DOHH2 (cell line): ENCODE results near the gene CYTH4.

Experiments
- H3F3A ChIP-seq: fragments of 200-600 bp; sonication (generic), shearing (Covaris generic); 2 replicates; pipeline ENCODE4 v1.6.0; 2016; ENCODE audit warnings: antibody characterized with exemption, mild to moderate bottlenecking; ENCODE audit not compliant: control insufficient read depth, insufficient read depth
- H3K27ac ChIP-seq: fragments of 200-600 bp; sonication (generic); 2 replicates; pipeline ENCODE4 v1.5.1; 2014; ENCODE audit warnings: low read depth, mild to moderate bottlenecking, low read length, moderate library complexity
- H3K27me3 ChIP-seq: fragments of 200-600 bp; sonication (generic); 2 replicates; pipeline ENCODE4 v1.6.1; 2014; ENCODE audit warnings: mild to moderate bottlenecking, low read length, mixed read lengths; ENCODE audit not compliant: control insufficient read depth
- H3K36me3 ChIP-seq: fragments of 200-600 bp; sonication (generic); 2 replicates; pipeline ENCODE4 v1.6.1; 2014; ENCODE audit warnings: mild to moderate bottlenecking, low read length, moderate library complexity, mixed read lengths; ENCODE audit not compliant: control insufficient read depth
- H3K4me1 ChIP-seq: fragments of 200-600 bp; sonication (generic); 2 replicates; pipeline ENCODE4 v1.6.1; 2014; ENCODE audit warnings: mild to moderate bottlenecking, low read length, mixed read lengths; ENCODE audit not compliant: control insufficient read depth
- H3K4me2 ChIP-seq: fragments of 200-600 bp; sonication (generic); 2 replicates; pipeline ENCODE4 v1.6.0; 2014; ENCODE audit warnings: mild to moderate bottlenecking, low read length, moderate library complexity
- H3K4me3 ChIP-seq: fragments of 200-600 bp; sonication (generic); 2 replicates; pipeline ENCODE4 v1.5.1; 2014; ENCODE audit warnings: mild to moderate bottlenecking, low read length, mixed read lengths
- H3K79me2 ChIP-seq: fragments of 200-600 bp; sonication (generic); 2 replicates; pipeline ENCODE4 v1.6.1; 2014; ENCODE audit warnings: mild to moderate bottlenecking, low read length, mixed read lengths; ENCODE audit not compliant: control insufficient read depth
- H3K9me2 ChIP-seq: fragments of 200-600 bp; sonication (generic); replicated peaks from 2 replicates; pipeline ENCODE4 v1.6.1; 2014; ENCODE audit warnings: mild to moderate bottlenecking, low read length, mixed read lengths; ENCODE audit not compliant: control insufficient read depth
- H3K9me3 ChIP-seq: fragments of 200-600 bp; sonication (generic); 2 replicates; pipeline ENCODE4 v1.6.1; 2014; ENCODE audit warnings: antibody characterized with exemption, low read length, mixed read lengths; ENCODE audit not compliant: control insufficient read depth, insufficient read depth
- H4K20me1 ChIP-seq: fragments of 200-600 bp; sonication (generic); 2 replicates; pipeline ENCODE4 v1.6.0; 2014; ENCODE audit warnings: low read depth, mild to moderate bottlenecking, antibody characterized with exemption, low read length, moderate library complexity; ENCODE audit not compliant: control insufficient read depth, insufficient read depth
- EZH2phosphoT487 ChIP-seq: fragments of 200-600 bp; sonication (generic); IDR thresholded peaks from 2 replicates; pipeline ENCODE4 v1.6.1; 2017; ENCODE audit warnings: borderline replicate concordance, mild to moderate bottlenecking, antibody characterized with exemption, low read length, moderate library complexity, mixed read lengths
- TF ChIP-seq, protein P1 (sequence below): fragments of 200-600 bp; sonication (generic); IDR thresholded peaks from one replicate; pipeline ENCODE4 v1.5.1; 2014; ENCODE audit warnings: antibody characterized with exemption, mild to moderate bottlenecking, low read depth, low read length; ENCODE audit not compliant: poor library complexity, severe bottlenecking

CYTH4 gene

DNA sequence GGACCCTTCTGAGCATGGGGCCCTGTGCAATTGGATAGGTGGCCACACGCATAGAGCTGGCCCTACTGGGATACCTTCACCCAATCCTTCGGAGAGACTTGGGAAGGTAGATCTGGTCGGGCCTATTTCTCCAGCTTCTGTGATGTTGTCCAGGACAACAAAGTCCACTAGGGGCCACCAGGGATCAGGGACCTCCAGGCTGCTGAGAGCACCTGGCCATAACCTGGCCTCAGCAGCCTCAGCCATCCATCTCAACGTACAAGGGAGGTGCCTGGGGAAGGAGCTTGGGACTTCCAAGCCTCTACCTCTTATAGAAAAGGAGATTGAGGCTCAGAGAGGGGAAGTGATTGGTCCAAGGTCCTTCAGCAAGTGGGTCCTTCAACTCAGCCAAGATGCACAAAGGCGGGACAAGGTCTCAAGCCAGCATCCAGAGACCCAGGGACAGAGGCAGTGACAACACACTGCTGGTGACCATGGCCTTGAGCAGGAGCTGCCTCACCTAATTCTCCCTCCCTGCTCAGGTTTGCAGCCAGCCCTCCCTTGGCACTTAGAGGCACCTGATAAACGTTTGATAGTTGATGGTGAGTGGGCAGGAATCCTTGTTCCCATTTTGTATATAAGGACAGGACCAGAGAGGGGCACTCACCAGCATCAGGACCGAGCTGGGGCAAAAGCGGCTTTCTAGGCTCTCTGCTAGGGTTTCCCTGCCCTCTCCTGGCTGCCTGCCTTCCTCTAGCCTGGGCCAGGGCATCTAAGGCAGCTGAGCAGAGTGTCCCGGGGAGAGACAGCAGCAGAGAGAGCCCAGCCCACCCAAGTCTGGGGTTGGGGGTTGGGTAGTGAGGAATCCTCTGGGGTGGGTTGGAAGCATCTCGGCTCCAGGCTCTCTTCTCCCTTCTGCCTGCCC lies 42.7 kb upstream of the CYTH4 start:
- no peaks in the 10 kb centered on the region for H3K9me2 ChIP-seq
- H4K20me1 ChIP-seq: no peaks in the 10 kb centered on the region
- H3K79me2 ChIP-seq: peaks cover 84% of the 10 kb centered on the region
- TF ChIP-seq, protein P1, sequence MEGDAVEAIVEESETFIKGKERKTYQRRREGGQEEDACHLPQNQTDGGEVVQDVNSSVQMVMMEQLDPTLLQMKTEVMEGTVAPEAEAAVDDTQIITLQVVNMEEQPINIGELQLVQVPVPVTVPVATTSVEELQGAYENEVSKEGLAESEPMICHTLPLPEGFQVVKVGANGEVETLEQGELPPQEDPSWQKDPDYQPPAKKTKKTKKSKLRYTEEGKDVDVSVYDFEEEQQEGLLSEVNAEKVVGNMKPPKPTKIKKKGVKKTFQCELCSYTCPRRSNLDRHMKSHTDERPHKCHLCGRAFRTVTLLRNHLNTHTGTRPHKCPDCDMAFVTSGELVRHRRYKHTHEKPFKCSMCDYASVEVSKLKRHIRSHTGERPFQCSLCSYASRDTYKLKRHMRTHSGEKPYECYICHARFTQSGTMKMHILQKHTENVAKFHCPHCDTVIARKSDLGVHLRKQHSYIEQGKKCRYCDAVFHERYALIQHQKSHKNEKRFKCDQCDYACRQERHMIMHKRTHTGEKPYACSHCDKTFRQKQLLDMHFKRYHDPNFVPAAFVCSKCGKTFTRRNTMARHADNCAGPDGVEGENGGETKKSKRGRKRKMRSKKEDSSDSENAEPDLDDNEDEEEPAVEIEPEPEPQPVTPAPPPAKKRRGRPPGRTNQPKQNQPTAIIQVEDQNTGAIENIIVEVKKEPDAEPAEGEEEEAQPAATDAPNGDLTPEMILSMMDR: no peak
- TF ChIP-seq EZH2phosphoT487: no peak
- H3K27me3 ChIP-seq: no peaks in the 10 kb centered on the region
- H3F3A ChIP-seq: peaks cover 4% of the 10 kb centered on the region
- H3K36me3 ChIP-seq: peaks cover 81% of the 10 kb centered on the region
- no peak overlapping the region for H3K4me3 ChIP-seq
- H3K4me2 ChIP-seq: no peak overlapping the region
- no peak overlapping the region for H3K27ac ChIP-seq
- no peaks in the 10 kb centered on the region for H3K9me3 ChIP-seq
- H3K4me1 ChIP-seq: peaks cover 85% of the 10 kb centered on the region

DNA sequence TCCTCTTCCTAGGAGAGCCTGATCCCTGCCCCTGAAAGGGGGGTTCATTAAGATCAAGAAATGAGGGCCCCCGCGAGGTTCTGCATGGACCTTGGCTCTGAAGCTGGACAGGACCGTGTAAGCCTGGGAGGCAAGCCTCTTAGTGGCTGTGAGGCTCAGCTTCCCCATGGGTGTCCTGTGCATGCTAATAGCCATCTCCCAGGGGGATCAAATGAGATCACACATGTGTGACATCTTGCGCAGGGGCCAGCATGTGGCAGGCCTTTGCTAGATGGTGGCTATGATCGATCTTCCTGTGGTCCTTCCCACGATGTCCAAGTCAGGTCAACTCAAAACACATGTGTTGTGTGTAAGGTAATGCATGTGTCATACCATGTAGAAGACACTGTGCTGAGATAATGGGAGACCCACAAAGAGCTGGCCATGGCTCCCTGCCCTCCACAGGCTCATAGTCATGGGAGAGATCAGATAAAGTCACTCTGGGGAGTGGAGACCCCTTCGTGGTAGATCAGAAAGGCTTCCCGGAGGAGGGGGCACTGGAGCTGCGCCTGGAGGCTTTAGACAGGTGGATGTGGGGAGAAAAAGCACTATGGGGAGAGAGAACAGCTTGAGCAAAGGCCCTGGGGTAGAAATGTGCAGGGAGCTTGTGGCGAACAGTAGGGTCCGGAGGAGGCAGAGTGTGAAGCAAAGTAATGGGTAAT lies 41.9 kb upstream of the CYTH4 start:
- Histone ChIP-seq H4K20me1 (no peaks in the 10 kb centered on the region), H3K27me3 (no peaks in the 10 kb centered on the region), H3K36me3 (peaks cover 73% of the 10 kb centered on the region), H3K9me3 (no peaks in the 10 kb centered on the region), H3K4me2 (peak overlapping the region; percentile 83; the same call in 1 of the 2 replicates), H3K4me3 (no peak overlapping the region), H3K4me1 (peaks cover 85% of the 10 kb centered on the region), H3F3A (peaks cover 11% of the 10 kb centered on the region), H3K27ac (no peak overlapping the region), H3K9me2 (no peaks in the 10 kb centered on the region), H3K79me2 (peaks cover 76% of the 10 kb centered on the region)
- TF ChIP-seq EZH2phosphoT487: no peak
- TF ChIP-seq, protein P1: no peak

DNA sequence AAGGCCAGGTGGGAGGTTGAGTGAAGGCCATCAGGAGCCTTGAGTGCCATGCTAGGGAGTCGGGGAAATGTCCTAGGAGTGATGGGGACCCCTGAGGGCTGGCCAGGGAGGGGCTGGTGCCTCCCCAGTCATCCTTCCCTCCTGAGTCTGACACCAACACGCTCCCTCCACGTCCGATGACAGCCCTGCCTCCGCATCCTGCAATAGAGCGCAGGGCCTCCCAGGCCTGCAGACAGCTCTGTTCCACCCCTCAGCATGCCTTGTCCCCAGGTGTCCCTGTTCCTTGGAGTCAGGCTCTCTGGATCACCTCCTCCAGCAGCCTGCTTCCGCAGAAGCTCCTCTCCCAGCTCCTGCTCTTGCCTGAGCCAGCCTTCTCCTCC lies 41.4 kb upstream of the CYTH4 start:
- Histone ChIP-seq H3K4me1 (peaks cover 85% of the 10 kb centered on the region), H3K9me3 (no peaks in the 10 kb centered on the region), H3K4me2 (peak overlapping the region; percentile 83), H3K36me3 (peaks cover 68% of the 10 kb centered on the region), H3K27me3 (no peaks in the 10 kb centered on the region), H3K9me2 (no peaks in the 10 kb centered on the region), H3K79me2 (peaks cover 71% of the 10 kb centered on the region), H3K4me3 (peak overlapping the region; percentile 93; the same call in 1 of the 2 replicates), H4K20me1 (no peaks in the 10 kb centered on the region), H3F3A (peaks cover 14% of the 10 kb centered on the region), H3K27ac (no peak overlapping the region)
- no peak for TF ChIP-seq EZH2phosphoT487
- TF ChIP-seq, protein P1: no peak
